Nephron progenitor cell (in vitro differentiated cells): ENCODE measurements around the gene LPAR1.

Source experiments
- DNase-seq: peaks from one replicate; pipeline ENCODE4 v3.0.0; 2021
- H3K27ac Mint-ChIP-seq: 2 replicates; pipeline ENCODE4 v1.8.0; 2021; ENCODE audit warnings: mild to moderate bottlenecking, moderate library complexity, mixed read lengths
- H3K27me3 Mint-ChIP-seq: 2 replicates; pipeline ENCODE4 v1.8.0; 2021; ENCODE audit warnings: mild to moderate bottlenecking, low read depth, mixed read lengths; ENCODE audit not compliant: poor library complexity
- H3K36me3 Mint-ChIP-seq: 2 replicates; pipeline ENCODE4 v1.8.0; 2021; ENCODE audit warnings: low read depth, mixed read lengths
- H3K4me1 Mint-ChIP-seq: 2 replicates; pipeline ENCODE4 v1.8.0; 2021; ENCODE audit warnings: mixed read lengths
- H3K4me3 Mint-ChIP-seq: 2 replicates; pipeline ENCODE4 v1.8.0; 2021; ENCODE audit warnings: mild to moderate bottlenecking, moderate library complexity, mixed read lengths
- H3K9me3 Mint-ChIP-seq: 2 replicates; pipeline ENCODE4 v1.8.0; 2021; ENCODE audit warnings: mild to moderate bottlenecking, moderate library complexity, mixed read lengths
- CTCF ChIP-seq: fragments of 200-600 bp; sonication (generic); IDR thresholded peaks from 2 replicates; pipeline ENCODE4 v1.5.0; 2021; ENCODE audit warnings: antibody characterized with exemption

Gene LPAR1

GRCh38 chr9:111030492-111030891 lies 7.8 kb downstream of the LPAR1 start:
- TF ChIP-seq CTCF = no peak
- H3K4me3 Mint-ChIP-seq = no peak overlapping the region
- H3K27ac Mint-ChIP-seq = no peak overlapping the region
- peaks cover 16% of the 10 kb centered on the region for H3K4me1 Mint-ChIP-seq
- H3K9me3 Mint-ChIP-seq = peaks cover 13% of the 10 kb centered on the region
- H3K36me3 Mint-ChIP-seq = peaks cover 19% of the 10 kb centered on the region
- DNase-seq = no peak
- peaks cover 10% of the 10 kb centered on the region for H3K27me3 Mint-ChIP-seq

GRCh38 chr9:111029260-111029659 lies 9.0 kb downstream of the LPAR1 start:
- H3K9me3 Mint-ChIP-seq = peaks cover 19% of the 10 kb centered on the region
- TF ChIP-seq CTCF = no peak
- H3K4me3 Mint-ChIP-seq = no peak overlapping the region
- no peak overlapping the region for H3K27ac Mint-ChIP-seq
- DNase-seq = no peak
- peaks cover 2% of the 10 kb centered on the region for H3K27me3 Mint-ChIP-seq
- peaks cover 5% of the 10 kb centered on the region for H3K4me1 Mint-ChIP-seq
- peaks cover 24% of the 10 kb centered on the region for H3K36me3 Mint-ChIP-seq

GRCh38 chr9:111027798-111028197 lies 10.5 kb downstream of the LPAR1 start:
- no peak overlapping the region for H3K27ac Mint-ChIP-seq
- H3K27me3 Mint-ChIP-seq = peaks cover 2% of the 10 kb centered on the region
- no peaks in the 10 kb centered on the region for H3K4me1 Mint-ChIP-seq
- TF ChIP-seq CTCF = no peak
- H3K9me3 Mint-ChIP-seq = peaks cover 19% of the 10 kb centered on the region
- no peak for DNase-seq
- H3K4me3 Mint-ChIP-seq = no peak overlapping the region
- peaks cover 24% of the 10 kb centered on the region for H3K36me3 Mint-ChIP-seq

GRCh38 chr9:111023128-111023527 lies 15.1 kb downstream of the LPAR1 start:
- Mint-ChIP-seq H3K27ac (no peak overlapping the region), H3K4me3 (no peak overlapping the region), H3K9me3 (peaks cover 15% of the 10 kb centered on the region), H3K36me3 (peaks cover 7% of the 10 kb centered on the region), H3K4me1 (no peaks in the 10 kb centered on the region), H3K27me3 (no peaks in the 10 kb centered on the region)
- no peak for TF ChIP-seq CTCF
- DNase-seq = no peak

- peaks cover 7% of the 10 kb centered on the region for H3K9me3 Mint-ChIP-seq
- no peak for TF ChIP-seq CTCF
- H3K27ac Mint-ChIP-seq = no peak overlapping the region
- no peaks in the 10 kb centered on the region for H3K27me3 Mint-ChIP-seq
- no peak overlapping the region for H3K4me3 Mint-ChIP-seq
- no peaks in the 10 kb centered on the region for H3K4me1 Mint-ChIP-seq
- no peak for DNase-seq
- H3K36me3 Mint-ChIP-seq = peaks cover 6% of the 10 kb centered on the region
Measured at GRCh38 chr9:111020594-111020993, 17.7 kb downstream of the LPAR1 start.

- H3K4me1 Mint-ChIP-seq = no peaks in the 10 kb centered on the region
- H3K27ac Mint-ChIP-seq = no peak overlapping the region
- no peak for DNase-seq
- H3K36me3 Mint-ChIP-seq = no peaks in the 10 kb centered on the region
- H3K4me3 Mint-ChIP-seq = no peak overlapping the region
- no peak for TF ChIP-seq CTCF
- no peaks in the 10 kb centered on the region for H3K9me3 Mint-ChIP-seq
- H3K27me3 Mint-ChIP-seq = no peaks in the 10 kb centered on the region
Measured at GRCh38 chr9:111016426-111017045, 21.7 kb downstream of the LPAR1 start.
